Activated CD4-positive, alpha-beta T cell treated with anti-CD3 and anti-CD28 coated beads, Interleukin-2, amount 50 U/mL, for 1 hour (primary cell): Measurements from ENCODE around the gene STK36.

Experiments
- DNase-seq: peaks from one replicate; pipeline ENCODE4 v3.0.0-alpha.2; 2020

STK36 gene

GRCh38 chr2:218721934-218722333, 50.0 kb downstream of the STK36 start:
- no peak for DNase-seq

DNA sequence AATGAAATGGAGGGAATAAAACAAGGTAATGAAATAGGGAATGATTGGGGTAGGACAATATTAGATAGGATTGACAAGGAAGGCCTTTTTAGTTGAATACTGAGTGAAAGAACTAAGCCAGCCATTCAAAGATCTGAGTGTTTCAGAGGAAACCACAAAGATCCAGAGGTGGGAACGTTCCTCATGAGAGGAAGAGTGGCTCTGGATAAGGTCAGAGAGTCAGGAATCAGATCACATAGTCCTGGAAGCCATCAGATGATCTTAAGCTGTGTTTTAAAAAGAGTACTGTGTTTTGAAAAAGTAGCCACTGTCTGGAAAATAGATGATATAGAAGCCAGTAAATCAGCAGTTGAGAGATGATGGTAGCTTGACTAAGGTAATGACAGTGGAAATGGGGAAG, 50.5 kb downstream of the STK36 start:
- DNase-seq, result no peak

- DNase-seq, result no peak
Observed at GRCh38 chr2:218722876-218723785, 51.2 kb downstream of the STK36 start.

DNA sequence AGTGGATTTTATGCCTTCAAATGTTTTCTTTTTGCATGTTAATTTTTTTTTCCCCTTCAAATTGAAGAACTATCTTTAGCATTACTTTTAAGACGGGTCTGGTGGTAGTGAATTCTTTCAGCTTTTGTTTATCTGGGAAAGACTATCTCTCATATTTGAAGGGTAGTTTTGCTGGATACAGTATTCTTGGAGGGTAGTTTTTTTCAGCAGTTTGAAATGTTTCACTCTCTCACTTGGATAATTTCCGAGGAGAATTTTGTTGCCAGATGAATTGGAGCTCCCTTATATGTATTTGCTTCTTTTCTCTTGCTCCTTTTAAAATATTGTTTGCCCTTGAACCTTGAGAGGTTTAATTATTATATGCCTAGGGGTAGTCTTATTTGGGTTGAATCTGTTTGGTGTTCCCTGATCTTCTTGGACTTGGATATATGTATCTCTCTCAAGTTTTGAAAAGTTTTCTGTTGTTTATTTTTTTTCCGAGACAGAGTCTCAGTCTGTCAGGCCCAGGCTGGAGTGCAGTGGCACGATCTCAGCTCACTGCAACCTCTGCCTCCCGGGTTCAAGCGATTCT, 54.2 kb downstream of the STK36 start:
- no peak for DNase-seq

DNA sequence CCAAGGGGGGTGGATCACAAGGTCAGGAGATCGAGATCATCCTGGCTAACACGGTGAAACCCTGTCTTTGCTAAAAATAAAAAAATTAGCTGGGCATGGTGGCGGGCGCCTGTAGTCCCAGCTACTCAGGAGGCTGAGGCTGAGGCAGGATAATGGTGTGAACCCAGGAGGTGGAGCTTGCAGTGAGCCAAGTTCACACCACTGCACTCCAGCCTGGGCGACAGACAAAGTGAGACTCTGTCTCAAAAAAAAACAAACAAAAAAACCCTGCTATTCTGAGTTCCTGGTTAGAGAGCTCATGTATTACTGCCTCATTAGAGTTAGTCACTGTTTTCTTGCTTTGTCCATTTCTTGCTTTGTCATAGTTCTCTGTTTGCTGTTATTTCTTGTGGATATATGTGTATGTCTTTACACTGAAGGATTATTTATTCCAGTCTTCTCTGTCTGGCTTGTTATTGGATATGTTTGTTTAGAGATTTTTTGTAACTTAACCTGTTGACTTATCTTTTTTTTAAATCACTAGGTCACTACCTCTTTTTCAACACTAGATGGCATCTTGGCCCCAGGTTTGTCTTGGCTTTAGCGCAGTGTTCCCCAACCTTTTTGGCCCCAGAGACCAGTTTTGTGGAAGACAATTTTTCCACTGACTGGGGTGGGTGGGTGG, 55.7 kb downstream of the STK36 start:
- DNase-seq, result no peak

GRCh38 chr2:218729640-218730039, 57.8 kb downstream of the STK36 start:
- no peak for DNase-seq

- no peak for DNase-seq
Observed at GRCh38 chr2:218732052-218732760, 60.3 kb downstream of the STK36 start.

DNA sequence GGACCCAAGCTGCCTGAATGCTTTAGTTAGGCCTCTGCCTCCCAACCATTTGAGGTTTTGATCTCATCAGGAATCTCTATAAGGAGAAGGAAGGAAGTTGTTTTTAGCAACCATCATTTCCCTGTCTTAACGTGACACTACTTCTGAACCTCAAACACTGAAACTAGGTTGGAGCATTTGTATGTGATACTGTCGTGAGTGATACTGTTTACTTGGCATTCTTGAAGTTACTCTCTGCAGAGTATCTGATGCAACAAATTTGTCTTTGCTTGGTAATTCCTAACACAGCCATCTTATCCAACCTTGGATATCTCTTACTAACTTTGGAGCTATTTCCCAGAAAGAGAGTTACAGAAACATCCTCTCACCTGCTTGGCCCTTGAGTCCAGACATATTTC, 60.9 kb downstream of the STK36 start:
- DNase-seq, result no peak

DNA sequence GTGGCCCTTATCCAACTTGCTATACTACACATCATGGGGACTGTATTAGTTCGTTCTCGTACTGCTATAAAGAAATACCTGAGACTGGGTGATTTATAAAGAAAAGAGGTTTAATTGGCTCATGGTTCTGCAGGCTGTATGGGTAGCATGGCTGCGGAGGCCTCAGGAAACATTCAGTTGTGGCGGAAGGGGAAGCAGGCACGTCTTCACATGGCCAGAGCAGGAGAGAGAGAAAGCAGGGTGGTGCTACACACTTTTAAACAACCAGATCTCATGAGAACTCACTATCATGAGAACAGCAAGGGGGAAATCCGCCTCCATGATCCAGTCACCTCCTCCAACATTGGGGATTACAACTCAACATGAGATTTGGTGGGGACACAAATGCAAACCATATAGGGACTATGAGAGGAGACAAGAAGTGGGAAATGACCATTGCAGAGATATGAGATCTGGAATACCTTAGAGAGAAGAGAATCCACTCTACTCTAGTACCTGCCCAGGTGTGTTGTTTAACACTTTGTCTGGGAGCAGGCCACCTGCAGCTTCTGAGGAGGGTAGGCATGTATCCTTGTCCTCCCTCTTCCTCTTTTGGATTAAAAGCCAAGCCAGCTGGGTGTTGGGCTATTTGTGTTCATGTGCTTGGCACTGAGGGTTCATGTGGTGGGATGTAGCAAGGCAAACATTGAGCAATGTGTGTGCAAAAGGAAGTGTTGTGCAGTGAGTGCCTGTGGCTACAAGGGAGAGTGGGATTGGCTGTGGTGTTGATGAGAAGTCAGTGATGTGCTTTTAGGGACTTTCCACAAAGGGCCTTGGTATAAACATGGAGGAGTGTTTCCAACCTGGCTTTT, 61.5 kb downstream of the STK36 start:
- no peak for DNase-seq

DNA sequence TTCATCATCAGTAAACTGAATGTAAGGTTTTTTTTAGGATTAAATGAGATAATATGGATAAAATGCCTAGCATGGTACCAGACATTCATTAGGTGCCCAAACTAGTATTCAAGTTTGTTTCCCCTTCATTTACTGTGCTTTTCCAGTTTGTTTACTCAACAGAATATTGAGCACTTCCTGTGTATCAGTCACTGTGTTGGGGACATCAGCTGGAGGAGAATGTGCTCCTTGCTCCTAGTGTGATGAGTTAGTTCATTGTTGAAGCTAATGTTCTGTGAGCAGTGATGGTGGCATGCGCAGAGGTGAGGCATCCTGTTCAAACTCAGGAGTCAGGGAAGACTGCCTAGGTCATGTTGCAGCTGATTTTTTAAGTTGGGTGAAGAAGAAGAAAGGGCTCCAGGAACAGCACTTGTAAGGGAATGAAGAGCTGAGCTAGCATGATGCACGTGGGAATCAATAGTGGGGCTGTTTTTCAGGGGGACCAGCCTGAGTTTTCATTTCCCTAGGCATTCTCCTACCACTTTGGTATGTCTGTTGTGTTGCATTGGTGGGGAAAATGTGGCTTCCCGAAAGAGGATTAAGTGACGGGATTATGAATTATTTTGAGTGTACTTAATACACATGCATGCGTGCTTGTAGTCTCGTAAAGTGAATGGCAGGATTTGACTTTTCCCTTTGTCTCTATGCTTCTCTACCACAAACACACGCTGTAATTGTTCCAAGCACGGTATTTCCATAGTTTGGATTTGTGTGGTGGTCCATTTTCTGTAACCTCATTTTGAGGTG, 62.5 kb downstream of the STK36 start:
- no peak for DNase-seq

- DNase-seq, result no peak
Observed at GRCh38 chr2:218736531-218736930, 64.6 kb downstream of the STK36 start.

GRCh38 chr2:218743068-218743467, 71.2 kb downstream of the STK36 start:
- DNase-seq, result no peak

- DNase-seq, result no peak
Observed at GRCh38 chr2:218744615-218745014, 72.7 kb downstream of the STK36 start.

- no peak for DNase-seq
Observed at GRCh38 chr2:218745160-218745558, 73.3 kb downstream of the STK36 start.

DNA sequence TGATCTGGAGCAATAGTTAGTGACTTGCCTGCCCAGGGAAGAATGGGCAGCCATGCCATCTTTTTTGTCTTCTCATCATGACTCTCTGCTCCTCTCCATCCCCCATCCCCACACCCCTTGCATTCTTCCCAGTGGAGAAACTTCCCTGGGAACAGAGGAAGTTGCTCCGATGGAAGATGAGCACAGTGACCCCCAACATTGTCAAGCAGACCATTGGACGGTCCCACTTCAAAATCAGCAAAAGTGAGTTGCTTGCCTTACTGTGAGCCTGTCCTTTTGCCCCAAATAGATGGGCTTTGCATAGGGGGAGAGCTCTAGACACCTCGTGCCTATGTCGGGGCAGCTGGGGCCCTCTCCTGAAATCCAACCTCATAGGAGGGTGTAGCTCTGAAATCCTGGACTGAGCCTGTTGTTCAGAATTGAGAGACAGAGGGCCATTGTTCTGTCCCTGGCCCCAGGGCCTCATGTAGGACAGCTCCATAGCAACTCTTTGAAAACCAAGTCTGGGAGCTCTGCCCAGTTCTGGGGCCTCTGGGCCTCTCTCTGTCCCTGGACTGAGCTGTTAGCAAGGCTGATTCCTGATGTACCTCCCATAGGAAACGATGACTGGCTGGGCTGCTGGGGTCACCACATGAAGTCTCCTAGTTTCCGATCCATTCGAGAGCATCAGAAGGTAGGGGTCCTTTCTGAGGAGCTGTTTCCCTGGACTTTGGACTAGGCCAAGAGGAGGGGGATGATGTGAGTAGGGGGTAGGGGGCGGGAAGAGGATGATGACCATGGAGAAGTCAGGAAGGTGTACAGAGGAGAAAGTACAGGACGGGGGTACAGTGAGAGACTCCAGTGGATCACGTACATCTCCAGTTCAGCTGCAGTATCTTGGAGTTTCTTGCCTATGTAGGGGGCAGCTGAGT, 73.9 kb downstream of the STK36 start:
- no peak for DNase-seq

GRCh38 chr2:218746470-218746795, 74.5 kb downstream of the STK36 start:
- DNase-seq, result no peak

GRCh38 chr2:218746960-218747359, 75.1 kb downstream of the STK36 start:
- no peak for DNase-seq

DNA sequence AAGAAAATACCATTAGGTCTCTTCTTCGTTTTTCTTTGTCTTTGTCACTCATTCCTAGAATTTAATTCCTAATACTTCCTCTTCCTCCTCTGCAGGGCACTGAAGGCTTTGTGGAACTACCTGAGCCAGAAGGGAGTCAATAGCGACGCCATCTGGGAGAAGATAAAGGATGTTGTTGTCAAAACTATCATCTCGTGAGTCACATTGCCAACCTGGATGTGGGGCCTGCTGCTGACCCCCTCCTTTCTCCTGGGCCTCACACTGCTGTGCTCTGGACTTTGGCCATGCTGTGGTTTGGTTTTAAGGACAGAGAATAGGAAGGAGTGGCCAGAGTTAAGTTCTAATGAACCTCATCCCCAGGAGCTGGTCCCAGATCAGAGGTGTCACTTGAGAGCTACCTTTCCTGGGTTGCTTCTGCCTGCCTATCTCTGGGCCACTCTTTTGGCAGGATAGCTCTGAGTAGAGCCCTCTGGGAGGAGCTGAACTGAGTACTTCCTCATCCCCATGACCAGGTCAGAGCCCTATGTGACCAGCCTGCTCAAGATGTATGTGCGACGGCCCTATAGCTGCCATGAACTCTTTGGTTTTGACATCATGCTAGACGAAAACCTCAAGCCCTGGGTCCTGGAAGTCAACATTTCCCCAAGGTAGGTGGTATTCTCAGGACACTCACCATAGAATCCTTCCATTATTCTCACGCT, 77.0 kb downstream of the STK36 start:
- no peak for DNase-seq
